ENCODE results near the gene ZBTB40. TPM values are rescaled to one million over a fixed set of nuclear protein-coding genes. Genes with fewer than 3 reads are reported as not detected.

Gene ZBTB40
- total and polyA plus RNA-seq, 9 of the 15 experiments (the other 6 are each of a cell fraction or from before 2014, with no cell fraction given), result 2.6 to 26.0 (median 18.8) TPM

DNA sequence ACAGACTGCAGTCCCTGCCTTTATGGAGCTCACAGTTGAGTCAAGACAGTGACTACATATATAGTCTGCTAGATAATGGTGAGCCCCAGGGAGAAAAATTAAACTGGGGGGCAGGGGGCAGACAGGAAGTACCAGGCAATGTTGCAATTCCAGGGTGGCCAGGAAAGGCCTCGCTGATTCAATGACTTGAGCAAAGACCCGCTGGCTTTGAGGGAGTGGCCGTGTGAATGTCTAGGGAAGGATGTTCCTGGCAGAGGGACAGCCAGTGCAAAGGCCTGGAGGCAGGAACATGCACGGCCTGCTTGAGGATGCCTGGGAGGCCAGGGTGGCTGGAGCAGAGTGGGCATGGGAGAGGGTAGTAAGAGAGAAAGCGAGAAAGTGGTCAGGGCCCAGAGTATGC, 88.7 kb downstream of the ZBTB40 start:
- peaks cover 16 to 64% of the 10 kb centered on the region in 2 experiments; a peak in 4 of 5 replicates for H3K27me3 ChIP-seq (ENCODE audit: control insufficient read depth in 2 of 2, insufficient read depth in 2 of 2, low read length in 2 of 2)
- no peaks in the 10 kb centered on the region for H3K9me1 ChIP-seq (ENCODE audit: control insufficient read depth, insufficient read depth, low read length)
- H2AFZ ChIP-seq (ENCODE audit: low read depth, low read length), result no peak overlapping the region
- ChIA-PET POLR2A (no interaction called here), CTCF (ENCODE audit: low intra/inter-chr PET ratio) (no interaction called here)
- H3K4me3 ChIP-seq, result no peak overlapping the region
- H3K9ac ChIP-seq (ENCODE audit: insufficient read depth in 1 of 2, low read depth in 2 of 2, low read length in 2 of 2), result no peak overlapping the region
- 8% methylated on average over 5 of the region's 5 CpGs for WGBS (ENCODE audit: insufficient coverage, low coverage, missing lambda C conversion rate)
- no peak for FAIRE-seq
- H3K27ac ChIP-seq (ENCODE audit: extremely low read depth, low read depth, low read length), result no peak overlapping the region
- H3K9me3 ChIP-seq (replicated peaks; ENCODE audit: control insufficient read depth, insufficient read depth, low read depth, low read length), result no peaks in the 10 kb centered on the region
- no peak overlapping the region for H3K4me2 ChIP-seq (ENCODE audit: insufficient read depth, low read length)
- no peak for DNase-seq (ENCODE audit: extremely low read depth in 1 of 4, low spot score in 3 of 4)
- intact Hi-C loops (cut with micrococcal nuclease), result no loop called here
- peaks cover 11% of the 10 kb centered on the region; the same call in 1 of the 2 replicates for H4K20me1 ChIP-seq (replicated peaks; ENCODE audit: control insufficient read depth, insufficient read depth, low read length)
- no TSS peak for BruUV-seq (replicated peaks)
- H3K36me3 ChIP-seq (ENCODE audit: control insufficient read depth, insufficient read depth, low read length), result no peaks in the 10 kb centered on the region
- in situ Hi-C loops (cut with MboI), result no loop called here
- peaks cover 7 to 11% of the 10 kb centered on the region in 2 experiments; a peak in 2 of 5 replicates for H3K4me1 ChIP-seq (replicated peaks in 1 of 2; ENCODE audit: control insufficient read depth in 2 of 2, insufficient read depth in 2 of 2, low read length in 2 of 2)
- no peak for ATAC-seq
- no peaks in the 10 kb centered on the region for H3K79me2 ChIP-seq (ENCODE audit: control insufficient read depth, insufficient read depth, low read length)
- TF ChIP-seq ZEB2 (IDR thresholded peaks at IDR 0.05) (no peak), TAL1 (IDR thresholded peaks at IDR 0.05) (no peak), FOXK2 (conservative IDR thresholded peaks at IDR 0.05 in 1 of 2, IDR thresholded peaks at IDR 0.05 in 1 of 2; ENCODE audit: low read depth in 2 of 2) (no peak), ZNF695 (CRISPR knock-in tag; IDR thresholded peaks at IDR 0.05) (no peak), TGIF2 (CRISPR knock-in tag; IDR thresholded peaks at IDR 0.05) (no peak), TFAM (CRISPR knock-in tag; conservative IDR thresholded peaks at IDR 0.05) (no peak), KDM4B (IDR thresholded peaks at IDR 0.05; ENCODE audit: borderline replicate concordance in 2 of 2, low read depth in 1 of 2) (no peak), BRCA1 (IDR thresholded peaks at IDR 0.05) (no peak), BRCA1 (CRISPR knock-in tag; IDR thresholded peaks at IDR 0.05) (no peak), ZNF644 (tag; IDR thresholded peaks at IDR 0.05; ENCODE audit: low read depth) (no peak), BCL6 (CRISPR knock-in tag; IDR thresholded peaks at IDR 0.05) (no peak), CBX2 (IDR thresholded peaks at IDR 0.05; ENCODE audit: insufficient read depth, low read length, poor library complexity, severe bottlenecking) (no peak), PRPF4 (IDR thresholded peaks at IDR 0.05; ENCODE audit: insufficient read depth, low read depth, low read length, poor library complexity, severe bottlenecking) (no peak), ZNF311 (CRISPR knock-in tag; IDR thresholded peaks at IDR 0.05) (no peak)
- TF ChIP-seq, protein P1, sequence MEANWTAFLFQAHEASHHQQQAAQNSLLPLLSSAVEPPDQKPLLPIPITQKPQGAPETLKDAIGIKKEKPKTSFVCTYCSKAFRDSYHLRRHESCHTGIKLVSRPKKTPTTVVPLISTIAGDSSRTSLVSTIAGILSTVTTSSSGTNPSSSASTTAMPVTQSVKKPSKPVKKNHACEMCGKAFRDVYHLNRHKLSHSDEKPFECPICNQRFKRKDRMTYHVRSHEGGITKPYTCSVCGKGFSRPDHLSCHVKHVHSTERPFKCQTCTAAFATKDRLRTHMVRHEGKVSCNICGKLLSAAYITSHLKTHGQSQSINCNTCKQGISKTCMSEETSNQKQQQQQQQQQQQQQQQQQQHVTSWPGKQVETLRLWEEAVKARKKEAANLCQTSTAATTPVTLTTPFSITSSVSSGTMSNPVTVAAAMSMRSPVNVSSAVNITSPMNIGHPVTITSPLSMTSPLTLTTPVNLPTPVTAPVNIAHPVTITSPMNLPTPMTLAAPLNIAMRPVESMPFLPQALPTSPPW (CRISPR knock-in tag; IDR thresholded peaks at IDR 0.05), result no peak
- TF ChIP-seq, protein P2, sequence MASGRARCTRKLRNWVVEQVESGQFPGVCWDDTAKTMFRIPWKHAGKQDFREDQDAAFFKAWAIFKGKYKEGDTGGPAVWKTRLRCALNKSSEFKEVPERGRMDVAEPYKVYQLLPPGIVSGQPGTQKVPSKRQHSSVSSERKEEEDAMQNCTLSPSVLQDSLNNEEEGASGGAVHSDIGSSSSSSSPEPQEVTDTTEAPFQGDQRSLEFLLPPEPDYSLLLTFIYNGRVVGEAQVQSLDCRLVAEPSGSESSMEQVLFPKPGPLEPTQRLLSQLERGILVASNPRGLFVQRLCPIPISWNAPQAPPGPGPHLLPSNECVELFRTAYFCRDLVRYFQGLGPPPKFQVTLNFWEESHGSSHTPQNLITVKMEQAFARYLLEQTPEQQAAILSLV (tag; IDR thresholded peaks at IDR 0.05), result no peak
- TF ChIP-seq, protein P3, sequence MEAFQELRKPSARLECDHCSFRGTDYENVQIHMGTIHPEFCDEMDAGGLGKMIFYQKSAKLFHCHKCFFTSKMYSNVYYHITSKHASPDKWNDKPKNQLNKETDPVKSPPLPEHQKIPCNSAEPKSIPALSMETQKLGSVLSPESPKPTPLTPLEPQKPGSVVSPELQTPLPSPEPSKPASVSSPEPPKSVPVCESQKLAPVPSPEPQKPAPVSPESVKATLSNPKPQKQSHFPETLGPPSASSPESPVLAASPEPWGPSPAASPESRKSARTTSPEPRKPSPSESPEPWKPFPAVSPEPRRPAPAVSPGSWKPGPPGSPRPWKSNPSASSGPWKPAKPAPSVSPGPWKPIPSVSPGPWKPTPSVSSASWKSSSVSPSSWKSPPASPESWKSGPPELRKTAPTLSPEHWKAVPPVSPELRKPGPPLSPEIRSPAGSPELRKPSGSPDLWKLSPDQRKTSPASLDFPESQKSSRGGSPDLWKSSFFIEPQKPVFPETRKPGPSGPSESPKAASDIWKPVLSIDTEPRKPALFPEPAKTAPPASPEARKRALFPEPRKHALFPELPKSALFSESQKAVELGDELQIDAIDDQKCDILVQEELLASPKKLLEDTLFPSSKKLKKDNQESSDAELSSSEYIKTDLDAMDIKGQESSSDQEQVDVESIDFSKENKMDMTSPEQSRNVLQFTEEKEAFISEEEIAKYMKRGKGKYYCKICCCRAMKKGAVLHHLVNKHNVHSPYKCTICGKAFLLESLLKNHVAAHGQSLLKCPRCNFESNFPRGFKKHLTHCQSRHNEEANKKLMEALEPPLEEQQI (IDR thresholded peaks at IDR 0.05), result no peak
- TF ChIP-seq, protein P4, sequence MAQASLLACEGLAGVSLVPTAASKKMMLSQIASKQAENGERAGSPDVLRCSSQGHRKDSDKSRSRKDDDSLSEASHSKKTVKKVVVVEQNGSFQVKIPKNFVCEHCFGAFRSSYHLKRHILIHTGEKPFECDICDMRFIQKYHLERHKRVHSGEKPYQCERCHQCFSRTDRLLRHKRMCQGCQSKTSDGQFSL (CRISPR knock-in tag; IDR thresholded peaks at IDR 0.05), result no peak
- TF ChIP-seq, protein P4 (tag; IDR thresholded peaks at IDR 0.05), result no peak

All from K562 (cell line).